Mammary epithelial cell (primary cell): ENCODE data around the gene SMIM43.

Experiments
- CTCF ChIP-seq, 2 donors: IDR thresholded peaks in 1 of 2; conservative IDR thresholded peaks in 1 of 2; 2 replicates each; pipeline ENCODE4 v1.5.1; 2011 to 2012; ENCODE audit warnings: inconsistent platforms in 2 of 2, low read length in 2 of 2, mild to moderate bottlenecking in 2 of 2, control low read depth in 1 of 2, low read depth in 1 of 2; ENCODE audit not compliant: insufficient read depth in 1 of 2; ENCODE audit errors: extremely low read depth in 1 of 2
- EZH2 ChIP-seq: IDR thresholded peaks from 2 replicates; pipeline ENCODE4 v1.6.1; 2012; ENCODE audit warnings: low read length, inconsistent platforms, borderline replicate concordance

GRCh38 chr4:121728066-121728465 lies 36.9 kb downstream of the SMIM43 start:
- TF ChIP-seq CTCF (conservative IDR thresholded peaks at IDR 0.05 in 1 of 2, IDR thresholded peaks at IDR 0.05 in 1 of 2; ENCODE audit: extremely low read depth in 1 of 2, insufficient read depth in 1 of 2, low read depth in 1 of 2, low read length in 2 of 2) (no peak), EZH2 (no peak)
